ENCODE measurements around the gene VWA1.

- TF ChIP-seq POLR2AphosphoS5 (IDR thresholded peaks at IDR 0.05) (no peak), CTCF (IDR thresholded peaks at IDR 0.05) (peak; percentile 49 to 92)
Measured at GRCh38 chr1:1441002-1441888, 5.8 kb downstream of the VWA1 start.

Measured in suprapubic skin (tissue), 3 donors.